B cell (primary cell): Measurements from ENCODE around the gene PTCHD1. TPM values are rescaled to one million over a fixed set of nuclear protein-coding genes. Genes with fewer than 3 reads are reported as not detected.

Source experiments
- ATAC-seq: fragments of 200-7000 bp; cut with Tn5 transposase; one replicate; pipeline ENCODE4 v1.10.0; 2021; ENCODE audit warnings: low read depth, mild to moderate bottlenecking, moderate number of reproducible peaks, moderate library complexity
- CTCF ChIA-PET: fragments of 350-600 bp; sonication (Branson Sonifier 250); formaldehyde crosslinking; loops from one replicate; lab custom pipeline; 2021; ENCODE audit warnings: antibody characterized with exemption, inconsistent platforms; lab: Charles Lee
- POLR2A ChIA-PET: fragments of 350-600 bp; sonication (Branson Sonifier 250); formaldehyde crosslinking; loops from one replicate; lab custom pipeline; 2021; ENCODE audit warnings: antibody characterized with exemption; lab: Charles Lee
- DNase-seq: peaks from one replicate; pipeline ENCODE4 v3.0.0; 2013
- H2AFZ ChIP-seq: 2 replicates; pipeline ENCODE4 v1.6.1; 2012; ENCODE audit warnings: mild to moderate bottlenecking, low read depth, low read length; ENCODE audit not compliant: insufficient read depth, poor library complexity, severe bottlenecking
- H3K27ac ChIP-seq, 2 donors: 1 replicate in 1 of 2; 2 replicates in 1 of 2; pipeline ENCODE4 v1.5.1; 2012 to 2013; ENCODE audit warnings: low read length in 2 of 2, mild to moderate bottlenecking in 2 of 2, moderate library complexity in 1 of 2
- H3K27me3 ChIP-seq, 4 experiments: fragments of 200-600 bp in 1 of 4; sonication (generic) in 1 of 4; replicated peaks in 1 of 4; 1 replicate in 2 of 4; 2 replicates in 2 of 4; pipeline versions ENCODE4 v1.6.1 to v1.7.0; 2013 to 2016; ENCODE audit warnings: low read length in 3 of 4, mild to moderate bottlenecking in 2 of 4, mixed read lengths in 1 of 4, moderate library complexity in 1 of 4; ENCODE audit not compliant: insufficient read depth in 4 of 4, control insufficient read depth in 3 of 4; ENCODE audit errors: control extremely low read depth in 1 of 4
- H3K36me3 ChIP-seq, 2 experiments: replicated peaks in 1 of 2; 1 replicate in 1 of 2; 2 replicates in 1 of 2; pipeline versions ENCODE4 v1.6.1 to v1.7.1; 2013; ENCODE audit warnings: low read length in 1 of 2; ENCODE audit not compliant: insufficient read depth in 2 of 2, control insufficient read depth in 1 of 2; ENCODE audit errors: control extremely low read depth in 1 of 2, extremely low read depth in 1 of 2
- H3K4me1 ChIP-seq, 2 donors: fragments of 200-600 bp in 1 of 2; sonication (generic) in 1 of 2; 1 replicate in 1 of 2; 2 replicates in 1 of 2; pipeline versions ENCODE4 v1.5.1 to v1.6.1; 2013 to 2017; ENCODE audit warnings: low read length in 2 of 2; ENCODE audit not compliant: control insufficient read depth in 2 of 2, insufficient read depth in 2 of 2
- H3K4me2 ChIP-seq: replicated peaks from 2 replicates; pipeline ENCODE3; 2012; ENCODE audit warnings: mild to moderate bottlenecking, low read depth, low read length; ENCODE audit not compliant: poor library complexity, severe bottlenecking
- H3K4me3 ChIP-seq, 5 experiments: fragments of 200-600 bp in 1 of 5; sonication (generic) in 1 of 5; 1 replicate in 3 of 5; 2 replicates in 2 of 5; pipeline versions ENCODE4 v1.5.1 to v1.7.0; 2011 to 2016; ENCODE audit warnings: low read length in 4 of 5, mild to moderate bottlenecking in 4 of 5, low read depth in 2 of 5, control low read depth in 1 of 5, moderate library complexity in 1 of 5; ENCODE audit not compliant: insufficient read depth in 1 of 5; ENCODE audit errors: control extremely low read depth in 1 of 5, extremely low read depth in 1 of 5
- H3K79me2 ChIP-seq: fragments of 200-600 bp; sonication (generic); one replicate; pipeline ENCODE4 v1.6.0; 2016; ENCODE audit warnings: low read length; ENCODE audit not compliant: control insufficient read depth, insufficient read depth
- H3K9ac ChIP-seq: fragments of 200-600 bp; sonication (generic); 2 replicates; pipeline ENCODE4 v1.6.1; 2017; ENCODE audit warnings: mild to moderate bottlenecking, low read length, moderate library complexity
- H3K9me3 ChIP-seq, 3 donors: one replicate each; pipeline versions ENCODE4 v1.6.1 to v1.7.1; 2013; ENCODE audit warnings: low read length in 2 of 3; ENCODE audit not compliant: control insufficient read depth in 2 of 3, insufficient read depth in 1 of 3; ENCODE audit errors: control extremely low read depth in 1 of 3
- H4K20me1 ChIP-seq: 2 replicates; pipeline ENCODE4 v1.6.0; 2012; ENCODE audit warnings: mild to moderate bottlenecking, low read length; ENCODE audit not compliant: insufficient read depth, control insufficient read depth, poor library complexity, severe bottlenecking
- H3K27ac Mint-ChIP-seq: one replicate; pipeline ENCODE4 v1.8.0; 2021; ENCODE audit warnings: mixed read lengths
- H3K27me3 Mint-ChIP-seq: one replicate; pipeline ENCODE4 v1.8.0; 2021; ENCODE audit warnings: mixed read lengths
- H3K4me1 Mint-ChIP-seq: one replicate; pipeline ENCODE4 v1.8.0; 2021; ENCODE audit warnings: mixed read lengths
- H3K4me3 Mint-ChIP-seq: one replicate; pipeline ENCODE4 v1.8.0; 2021; ENCODE audit warnings: mixed read lengths
- H3K9me3 Mint-ChIP-seq: one replicate; pipeline ENCODE4 v1.8.0; 2022; ENCODE audit warnings: mixed read lengths; ENCODE audit not compliant: insufficient read depth
- CTCF ChIP-seq: fragments of 200-600 bp; IDR thresholded peaks from one replicate; pipeline ENCODE4 v1.8.0; 2022; ENCODE audit warnings: antibody characterized with exemption, mild to moderate bottlenecking
- EZH2 ChIP-seq: IDR thresholded peaks from 2 replicates; pipeline ENCODE4 v1.6.1; 2012; ENCODE audit warnings: borderline replicate concordance, low read depth, mild to moderate bottlenecking, moderate library complexity, low read length; ENCODE audit not compliant: insufficient read depth, poor library complexity, severe bottlenecking
- WGBS: methylation state at CpG from one replicate; pipeline ENCODE4 v1.1.5; 2013; ENCODE audit warnings: missing lambda C conversion rate; ENCODE audit not compliant: insufficient coverage; 5-methylcytosine and 5-hydroxymethylcytosine counted together
- intact Hi-C: fragments of 100-400 bp; cut with micrococcal nuclease; formaldehyde crosslinking; loops from one replicate; pipeline ENCODE4 v1.10.0; 2022
- polyA plus RNA-seq: library from polyadenylated mRNA; depleted of rRNA; stranded (reverse); fragments of >200 nt; gene quantifications from 2 replicates; pipeline ENCODE4 v1.2.3, GENCODE V29; 2012
- total RNA-seq, 2 donors: library from RNA; stranded (reverse); fragments of 120-200 nt in 1 of 2; gene quantifications; 1 replicate in 1 of 2; 2 replicates in 1 of 2; pipeline versions ENCODE4 v1.2.3 to v1.2.4, GENCODE V29; 2013 to 2022

The PTCHD1 gene
- total and polyA plus RNA-seq, 2 donors (not counting 1 experiment from before 2014, with no cell fraction given) = not detected

- H3K9me3 Mint-ChIP-seq = no peaks in the 10 kb centered on the region
- no peaks in the 10 kb centered on the region for H4K20me1 ChIP-seq
- no peak overlapping the region for H2AFZ ChIP-seq
- H3K9me3 ChIP-seq = no peaks in the 10 kb centered on the region
- intact Hi-C loops = no loop called here
- H3K27me3 Mint-ChIP-seq = peaks cover 4% of the 10 kb centered on the region
- H3K79me2 ChIP-seq = no peaks in the 10 kb centered on the region
- ChIA-PET CTCF (interaction anchor here (0.6 kb wide), 1 partner anchor 1381 kb away, joined by 3 read pairs; no protein-coding TSS in a partner anchor), POLR2A (no interaction called here)
- H3K4me3 Mint-ChIP-seq = no peak overlapping the region
- DNase-seq (no peak), ATAC-seq (no peak)
- no peak overlapping the region for H3K27ac Mint-ChIP-seq
- no peaks in the 10 kb centered on the region for H3K36me3 ChIP-seq
- WGBS = no CpG with 5 or more reads among the region's 2 CpGs
- H3K9ac ChIP-seq = no peak overlapping the region
- TF ChIP-seq EZH2 (no peak), CTCF (no peak)
- no peaks in the 10 kb centered on the region for H3K4me1 ChIP-seq
- H3K4me3 ChIP-seq = no peak overlapping the region
- peaks cover 4% of the 10 kb centered on the region for H3K4me1 Mint-ChIP-seq
- no peak overlapping the region for H3K4me2 ChIP-seq
- H3K27ac ChIP-seq = no peak overlapping the region
- H3K27me3 ChIP-seq = peaks cover 0 to 4% (median 0%) of the 10 kb centered on the region in 4 experiments
Observed at GRCh38 chrX:23383411-23383810, 48.8 kb downstream of the PTCHD1 start.

GRCh38 chrX:23385242-23385641, 50.6 kb downstream of the PTCHD1 start:
- no peak for DNase-seq
- H3K9me3 ChIP-seq = no peaks in the 10 kb centered on the region
- no peak overlapping the region for H3K4me2 ChIP-seq
- TF ChIP-seq EZH2 (no peak), CTCF (no peak)
- Mint-ChIP-seq H3K4me1 (peaks cover 4% of the 10 kb centered on the region), H3K27me3 (peaks cover 4% of the 10 kb centered on the region), H3K9me3 (no peaks in the 10 kb centered on the region), H3K4me3 (no peak overlapping the region), H3K27ac (no peak overlapping the region)
- H3K27ac ChIP-seq = no peak overlapping the region
- H3K9ac ChIP-seq = no peak overlapping the region
- H3K36me3 ChIP-seq = no peaks in the 10 kb centered on the region
- no peaks in the 10 kb centered on the region for H3K4me1 ChIP-seq
- ATAC-seq = no peak
- WGBS = 89% methylated on average over 3 of the region's 3 CpGs
- no peaks in the 10 kb centered on the region for H4K20me1 ChIP-seq
- H3K79me2 ChIP-seq = no peaks in the 10 kb centered on the region
- POLR2A ChIA-PET = no interaction called here
- CTCF ChIA-PET = no interaction called here
- H3K27me3 ChIP-seq = peaks cover 0 to 4% (median 0%) of the 10 kb centered on the region in 4 experiments
- no peak overlapping the region for H3K4me3 ChIP-seq
- no peak overlapping the region for H2AFZ ChIP-seq
- intact Hi-C loops = no loop called here
